Ovary (tissue), 9 donors: Measurements from ENCODE around the gene BUD23. TPM values are rescaled to one million over a fixed set of nuclear protein-coding genes. Genes with fewer than 3 reads are reported as not detected.
A peak's percentile ranks its signal among the peaks of the same experiment; 100 is the strongest.

Experiments used
- DNase-seq, 5 donors: peaks; one replicate each; pipeline ENCODE4 v3.0.0-alpha.2; 2019 to 2020
- H3K27ac ChIP-seq, 2 donors: fragments of 200-600 bp; one replicate each; pipeline versions ENCODE4 v1.5.1 to v1.8.0; 2019 to 2022
- H3K27me3 ChIP-seq: fragments of 200-600 bp; one replicate; pipeline ENCODE4 v1.8.0; 2022
- H3K36me3 ChIP-seq: fragments of 200-600 bp; sonication (generic); one replicate; pipeline ENCODE4 v1.5.1; 2019
- H3K4me1 ChIP-seq: one replicate; pipeline ENCODE4 v1.8.1; 2013; ENCODE audit warnings: mild to moderate bottlenecking, moderate library complexity; ENCODE audit not compliant: insufficient read depth
- H3K4me3 ChIP-seq: fragments of 200-600 bp; sonication (generic); one replicate; pipeline ENCODE4 v1.5.1; 2017
- H3K9me3 ChIP-seq, 2 donors: fragments of 200-600 bp in 1 of 2; sonication (generic) in 1 of 2; one replicate each; pipeline versions ENCODE4 v1.5.1 to v1.8.1; 2013 to 2019; ENCODE audit warnings: mild to moderate bottlenecking in 1 of 2, moderate library complexity in 1 of 2
- EP300 ChIP-seq: sonication (generic); formaldehyde crosslinking; IDR thresholded peaks from one replicate; pipeline ENCODE4 v1.6.1; 2017; ENCODE audit warnings: antibody characterized with exemption
- POLR2A ChIP-seq: fragments of 450-650 bp; IDR thresholded peaks from one replicate; pipeline ENCODE4 v1.6.1; 2017; ENCODE audit warnings: antibody characterized with exemption, mild to moderate bottlenecking, moderate library complexity
- WGBS, 3 donors: extraction: QIAGEN DNeasy Blood & Tissue Kit in 1 of 3; methylation state at CpG; one replicate each; pipeline versions ENCODE4 v1.1.5 to v1.1.7; 2013 to 2017; 5-methylcytosine and 5-hydroxymethylcytosine counted together
- intact Hi-C, 4 donors: fragments of 100-400 bp; cut with DNase I; formaldehyde crosslinking; loops; one replicate each; pipeline versions ENCODE4 v1.11.0 to v1.15.1; 2022 to 2023
- polyA plus RNA-seq, 2 donors: library from polyadenylated mRNA; stranded (reverse); fragments of 200-250 nt in 1 of 2; fragments of 350-450 nt in 1 of 2; fragmentation: Illumina TruSeq in 1 of 2; extraction: RNeasy Lipid Tissue Mini Kit (QIAGEN cat#74804) in 1 of 2; gene quantifications; one replicate each; pipeline ENCODE4 v1.2.3, GENCODE V29; 2013 to 2014
- total RNA-seq, 7 donors: library from RNA; depleted of rRNA in 2 of 7; stranded (reverse); fragments of >200 nt in 2 of 7; fragmentation: NEBNext Ultra II Directional in 3 of 7; extraction: Animal tissue kit (Norgen Biotek cat#: 25700) in 3 of 7; gene quantifications; one replicate each; pipeline versions ENCODE4 v1.1.0 to v1.2.4, GENCODE V29; 2016 to 2023
- TF ChIP-seq, protein P1 (sequence below), 3 donors: fragments of 450-650 bp in 2 of 3; fragments of 200-600 bp in 1 of 3; IDR thresholded peaks; one replicate each; pipeline versions ENCODE4 v1.5.1 to v1.8.0; 2016 to 2022; ENCODE audit warnings: antibody characterized with exemption in 3 of 3, mild to moderate bottlenecking in 1 of 3
- donor health status: DM: no; HTN: no; CAD: no; lungs with moderate emphysema.
- donor health status: DM: no; HTN: no; CAD: no.
- donor health status: Bipolar disorder and iron deficiency.
- donor health status: DM: yes; HTN: yes; CAD: no.
- donor health status: DM: no; HTN: no; CAD: no.
- donor health status: DM: yes; HTN: yes; CAD: no.

The BUD23 gene
- total and polyA plus RNA-seq, 9 donors, result 19.8 to 62.9 (median 52.3) TPM

DNA sequence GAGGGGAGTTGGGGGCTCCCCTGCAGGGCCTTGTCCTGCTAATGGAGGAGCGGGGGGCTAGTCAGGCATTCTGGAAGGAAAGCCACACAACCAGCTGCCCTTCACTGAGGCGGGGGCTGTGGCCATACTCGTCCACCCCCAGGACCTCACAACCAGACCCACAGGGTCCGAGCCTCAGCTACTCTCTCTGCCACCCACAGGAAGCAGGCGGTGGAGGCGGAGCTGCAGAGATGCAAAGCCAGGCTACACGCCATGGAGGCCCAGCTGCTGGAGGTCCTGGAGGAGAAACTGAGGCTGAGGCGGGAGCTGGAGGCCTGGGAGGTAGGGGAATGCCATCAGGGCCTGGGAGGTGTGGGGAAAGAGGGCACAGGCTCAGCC, 52.1 kb downstream of the BUD23 start:
- Histone ChIP-seq H3K27ac (no peak overlapping the region), H3K9me3 (no peaks in the 10 kb centered on the region), H3K4me3 (no peak overlapping the region), H3K27me3 (no peaks in the 10 kb centered on the region), H3K4me1 (peaks cover 6% of the 10 kb centered on the region), H3K36me3 (no peaks in the 10 kb centered on the region)
- TF ChIP-seq EP300 (no peak), POLR2A (no peak)
- TF ChIP-seq, protein P1, sequence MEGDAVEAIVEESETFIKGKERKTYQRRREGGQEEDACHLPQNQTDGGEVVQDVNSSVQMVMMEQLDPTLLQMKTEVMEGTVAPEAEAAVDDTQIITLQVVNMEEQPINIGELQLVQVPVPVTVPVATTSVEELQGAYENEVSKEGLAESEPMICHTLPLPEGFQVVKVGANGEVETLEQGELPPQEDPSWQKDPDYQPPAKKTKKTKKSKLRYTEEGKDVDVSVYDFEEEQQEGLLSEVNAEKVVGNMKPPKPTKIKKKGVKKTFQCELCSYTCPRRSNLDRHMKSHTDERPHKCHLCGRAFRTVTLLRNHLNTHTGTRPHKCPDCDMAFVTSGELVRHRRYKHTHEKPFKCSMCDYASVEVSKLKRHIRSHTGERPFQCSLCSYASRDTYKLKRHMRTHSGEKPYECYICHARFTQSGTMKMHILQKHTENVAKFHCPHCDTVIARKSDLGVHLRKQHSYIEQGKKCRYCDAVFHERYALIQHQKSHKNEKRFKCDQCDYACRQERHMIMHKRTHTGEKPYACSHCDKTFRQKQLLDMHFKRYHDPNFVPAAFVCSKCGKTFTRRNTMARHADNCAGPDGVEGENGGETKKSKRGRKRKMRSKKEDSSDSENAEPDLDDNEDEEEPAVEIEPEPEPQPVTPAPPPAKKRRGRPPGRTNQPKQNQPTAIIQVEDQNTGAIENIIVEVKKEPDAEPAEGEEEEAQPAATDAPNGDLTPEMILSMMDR (IDR thresholded peaks at IDR 0.05), result no peak
- intact Hi-C loops, result loop anchor here in 2 of 4 donors (10.0 kb wide), 2 partner anchors 109 to 119 kb away; partner anchors contain the start of gene METTL27 (in 1 of the 2)
- DNase-seq, result no peak
- 89 to 93% (median 90%) methylated on average over 5 to 8 of the region's 8 CpGs for WGBS, 3 donors

DNA sequence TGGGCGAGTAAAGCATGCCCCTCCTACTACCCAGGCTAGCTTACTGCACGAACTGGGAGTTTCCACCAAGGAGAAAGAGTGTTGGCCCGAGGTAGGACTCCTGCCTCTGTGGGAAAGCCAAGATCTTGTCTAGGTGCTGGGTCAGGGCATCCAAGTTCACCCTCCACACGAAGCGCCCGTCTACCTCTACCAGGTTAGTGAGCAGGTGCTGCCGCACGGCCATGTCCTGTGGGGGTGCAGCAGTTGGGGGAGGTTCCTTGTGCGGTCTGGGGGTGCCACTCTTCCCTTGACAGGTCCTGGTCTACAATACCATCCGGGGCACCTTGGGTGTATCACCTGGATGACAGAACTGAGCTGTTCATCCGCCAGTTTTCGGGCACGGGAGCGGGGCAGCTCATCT, 53.5 kb downstream of the BUD23 start:
- no peak overlapping the region for H3K27ac ChIP-seq
- H3K36me3 ChIP-seq, result no peaks in the 10 kb centered on the region
- H3K4me1 ChIP-seq, result peaks cover 6% of the 10 kb centered on the region
- no peak overlapping the region for H3K4me3 ChIP-seq
- 92 to 94% (median 92%) methylated on average over 14 of the region's 14 CpGs for WGBS, 3 donors
- H3K9me3 ChIP-seq, result no peaks in the 10 kb centered on the region
- no peaks in the 10 kb centered on the region for H3K27me3 ChIP-seq
- intact Hi-C loops, result loop anchor here in 2 of 4 donors (10.0 kb wide), 2 partner anchors 108 to 118 kb away; partner anchors contain the start of gene METTL27 (in 1 of the 2)
- TF ChIP-seq POLR2A (no peak), EP300 (no peak)
- TF ChIP-seq, protein P1 (IDR thresholded peaks at IDR 0.05), result no peak
- peak in 1 of 5 donors; percentile 30 for DNase-seq

DNA sequence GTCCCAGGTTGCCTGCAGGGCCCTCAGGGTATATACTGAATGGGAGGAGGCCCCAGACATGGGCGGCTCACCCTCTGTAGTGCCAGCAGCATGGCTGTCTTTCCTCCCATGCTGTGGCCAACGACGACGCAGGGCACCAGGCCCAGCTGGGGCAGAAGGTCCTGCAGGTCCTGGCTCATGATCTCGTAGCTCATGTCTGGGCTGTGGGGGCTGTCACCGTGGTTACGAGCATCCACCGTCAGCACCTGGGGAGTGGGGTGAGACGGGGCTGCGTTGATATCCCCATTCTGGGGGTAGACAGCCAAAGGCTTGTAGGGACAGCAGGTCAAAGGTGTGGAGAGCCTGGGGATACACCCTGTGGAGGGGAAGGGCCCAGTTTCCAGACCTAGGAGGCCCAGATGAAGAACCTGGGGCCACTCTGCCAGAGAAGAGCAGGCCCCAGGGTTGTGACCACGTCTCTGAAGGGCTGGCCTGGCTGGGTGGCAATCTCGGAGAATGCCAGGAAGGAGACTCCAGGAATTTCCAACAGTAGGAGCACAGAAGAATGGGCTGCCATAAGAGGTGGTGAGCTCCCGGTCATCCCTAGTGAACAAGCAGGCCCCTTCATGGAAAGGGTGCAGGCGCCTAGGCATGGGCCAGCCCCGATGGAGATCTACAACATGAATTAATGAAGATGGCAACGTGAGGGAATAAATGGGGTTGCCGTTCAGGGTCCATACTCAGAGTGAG, 54.3 kb downstream of the BUD23 start:
- no peak overlapping the region for H3K27ac ChIP-seq
- H3K4me1 ChIP-seq, result peaks cover 6% of the 10 kb centered on the region
- intact Hi-C loops, result loop anchor here in 2 of 4 donors (10.0 kb wide), 2 partner anchors 107 to 117 kb away; partner anchors contain the start of gene METTL27 (in 1 of the 2)
- H3K27me3 ChIP-seq, result no peaks in the 10 kb centered on the region
- H3K36me3 ChIP-seq, result no peaks in the 10 kb centered on the region
- no peaks in the 10 kb centered on the region for H3K9me3 ChIP-seq
- 72 to 76% (median 75%) methylated on average over 17 of the region's 17 CpGs for WGBS, 3 donors
- TF ChIP-seq, protein P1 (IDR thresholded peaks at IDR 0.05), result no peak
- TF ChIP-seq EP300 (no peak), POLR2A (no peak)
- DNase-seq, result peak in 4 of 5 donors; percentile 28 to 55 (median 50)
- peak overlapping the region; percentile 56 for H3K4me3 ChIP-seq

DNA sequence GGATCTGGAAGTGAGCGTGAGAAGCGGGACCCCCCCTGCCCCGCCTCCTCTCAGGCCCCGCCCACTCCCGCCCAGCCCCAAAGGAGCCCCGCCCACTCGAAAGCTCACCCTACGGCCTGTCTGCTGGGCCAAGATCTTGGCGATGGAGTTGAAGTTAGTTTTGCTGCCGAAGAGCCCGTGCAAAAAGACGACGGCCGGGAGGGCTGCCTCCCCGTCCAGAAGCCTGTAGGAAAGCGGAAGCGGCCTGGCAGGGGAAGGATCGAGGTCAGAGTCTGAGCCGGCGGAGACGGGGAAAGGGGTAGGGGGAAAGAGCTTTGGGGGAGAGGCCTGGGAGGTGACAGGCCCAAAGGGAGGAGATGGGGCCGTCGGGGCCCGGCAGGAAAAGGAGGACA, 54.8 kb downstream of the BUD23 start:
- H3K27me3 ChIP-seq, result no peaks in the 10 kb centered on the region
- TF ChIP-seq EP300, result no peak
- TF ChIP-seq POLR2A, result no peak
- TF ChIP-seq, protein P1 (IDR thresholded peaks at IDR 0.05), result no peak
- intact Hi-C loops, result loop anchor here in 2 of 4 donors (10.0 kb wide), 2 partner anchors 107 to 117 kb away; partner anchors contain the start of gene METTL27 (in 1 of the 2)
- H3K36me3 ChIP-seq, result no peaks in the 10 kb centered on the region
- H3K27ac ChIP-seq, result peak overlapping the region; percentile 60 to 68
- 0 to 1% (median 1%) methylated on average over 24 of the region's 24 CpGs for WGBS, 3 donors
- peak overlapping the region; percentile 56 for H3K4me3 ChIP-seq
- H3K9me3 ChIP-seq, result no peaks in the 10 kb centered on the region
- H3K4me1 ChIP-seq, result peaks cover 6% of the 10 kb centered on the region
- peak in 4 of 5 donors; percentile 57 to 74 (median 68) for DNase-seq
